GM12873 (cell line): ENCODE measurements around the gene COL11A1.

ENCODE experiments used
- TF ChIP-seq, protein P1 (sequence below): IDR thresholded peaks from 2 replicates; pipeline ENCODE4 v1.5.1; 2012; ENCODE audit warnings: low read depth, mild to moderate bottlenecking, moderate library complexity, low read length, control low read depth; ENCODE audit not compliant: insufficient read depth; ENCODE audit errors: missing control alignments

COL11A1 gene

GRCh38 chr1:102952400-102952799, 155.9 kb downstream of the COL11A1 start:
- TF ChIP-seq, protein P1, sequence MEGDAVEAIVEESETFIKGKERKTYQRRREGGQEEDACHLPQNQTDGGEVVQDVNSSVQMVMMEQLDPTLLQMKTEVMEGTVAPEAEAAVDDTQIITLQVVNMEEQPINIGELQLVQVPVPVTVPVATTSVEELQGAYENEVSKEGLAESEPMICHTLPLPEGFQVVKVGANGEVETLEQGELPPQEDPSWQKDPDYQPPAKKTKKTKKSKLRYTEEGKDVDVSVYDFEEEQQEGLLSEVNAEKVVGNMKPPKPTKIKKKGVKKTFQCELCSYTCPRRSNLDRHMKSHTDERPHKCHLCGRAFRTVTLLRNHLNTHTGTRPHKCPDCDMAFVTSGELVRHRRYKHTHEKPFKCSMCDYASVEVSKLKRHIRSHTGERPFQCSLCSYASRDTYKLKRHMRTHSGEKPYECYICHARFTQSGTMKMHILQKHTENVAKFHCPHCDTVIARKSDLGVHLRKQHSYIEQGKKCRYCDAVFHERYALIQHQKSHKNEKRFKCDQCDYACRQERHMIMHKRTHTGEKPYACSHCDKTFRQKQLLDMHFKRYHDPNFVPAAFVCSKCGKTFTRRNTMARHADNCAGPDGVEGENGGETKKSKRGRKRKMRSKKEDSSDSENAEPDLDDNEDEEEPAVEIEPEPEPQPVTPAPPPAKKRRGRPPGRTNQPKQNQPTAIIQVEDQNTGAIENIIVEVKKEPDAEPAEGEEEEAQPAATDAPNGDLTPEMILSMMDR = no peak

- TF ChIP-seq, protein P1 = no peak
Measured at GRCh38 chr1:102942324-102942723, 166.0 kb downstream of the COL11A1 start.

GRCh38 chr1:102941366-102941947, 166.9 kb downstream of the COL11A1 start:
- TF ChIP-seq, protein P1 = no peak

GRCh38 chr1:102937401-102937800, 170.9 kb downstream of the COL11A1 start:
- TF ChIP-seq, protein P1 = no peak

GRCh38 chr1:102919659-102920058, 188.7 kb downstream of the COL11A1 start:
- TF ChIP-seq, protein P1 = no peak

GRCh38 chr1:102901996-102902395, 206.3 kb downstream of the COL11A1 start:
- TF ChIP-seq, protein P1 = no peak

DNA sequence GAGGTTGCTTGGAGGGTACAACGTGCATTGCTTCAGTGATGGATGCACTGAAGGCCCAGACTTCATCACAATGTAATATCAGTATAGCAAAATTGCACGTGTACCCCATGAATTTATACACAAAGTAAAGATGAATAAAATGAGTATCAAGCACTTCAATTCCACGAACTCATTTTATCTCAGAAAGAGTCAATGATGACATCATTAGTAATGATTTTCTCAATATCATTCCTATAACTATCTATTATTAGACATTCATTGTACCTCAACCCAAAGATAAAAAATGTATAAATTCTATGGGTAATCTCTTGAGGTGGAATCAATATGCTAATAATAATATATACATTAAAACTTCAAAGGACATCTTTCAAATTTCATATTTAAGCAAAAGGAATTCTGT, 208.4 kb downstream of the COL11A1 start:
- TF ChIP-seq, protein P1 = no peak
